NCI-H774 (cell line): ENCODE data around the gene NSMCE1.
"Not testable (repeated sequence)": the region's sequence is repeated elsewhere in the genome, so short reads cannot be mapped to it uniquely, and the experiment has no call there.

Experiments
- DNase-seq: peaks from one replicate; lab custom pipeline; 2025; lab: John Stamatoyannopoulos, UW

The NSMCE1 gene

DNA sequence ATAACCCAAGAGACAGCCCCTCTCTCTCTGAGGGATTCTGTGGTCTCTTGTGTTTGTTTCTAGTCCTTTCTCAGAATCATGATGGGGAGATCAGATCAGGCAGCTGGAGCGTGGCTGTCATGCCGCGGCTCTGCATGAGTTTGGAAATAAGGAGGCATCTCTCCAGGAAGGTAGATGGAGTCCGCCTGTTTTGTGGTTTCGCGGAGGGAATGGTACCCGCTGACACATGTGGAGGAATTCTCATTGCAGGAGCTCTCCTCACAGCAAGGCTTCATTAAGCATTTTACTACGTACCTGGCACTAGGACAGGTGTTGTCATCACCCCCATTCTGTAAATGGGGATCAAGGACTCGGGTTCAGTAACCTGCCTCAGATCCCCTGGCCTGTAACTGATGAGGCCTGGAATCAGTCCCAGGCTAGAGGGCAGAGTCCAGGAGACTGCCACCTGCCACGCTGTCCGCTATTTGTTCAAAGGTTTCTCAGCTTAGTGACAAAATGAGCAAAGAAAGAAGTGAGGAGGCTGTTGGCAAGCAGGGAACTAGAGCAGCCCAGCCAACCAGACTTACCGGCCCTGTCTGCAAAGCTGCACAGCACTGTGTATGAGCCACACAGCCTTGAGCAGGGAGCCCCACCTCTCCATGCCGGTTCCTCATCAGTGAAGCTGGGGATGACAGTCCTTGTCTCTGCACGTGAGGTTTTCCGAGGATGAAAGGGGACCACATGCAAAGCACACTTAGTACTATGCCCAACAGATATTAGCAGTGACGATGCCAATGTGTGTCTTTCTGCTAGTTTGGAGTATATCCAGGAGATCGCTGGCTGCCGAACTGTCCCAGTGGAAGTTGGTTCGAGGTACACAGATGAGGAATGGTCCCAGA is 54.2 kb downstream of the NSMCE1 start:
- no peak for DNase-seq

DNA sequence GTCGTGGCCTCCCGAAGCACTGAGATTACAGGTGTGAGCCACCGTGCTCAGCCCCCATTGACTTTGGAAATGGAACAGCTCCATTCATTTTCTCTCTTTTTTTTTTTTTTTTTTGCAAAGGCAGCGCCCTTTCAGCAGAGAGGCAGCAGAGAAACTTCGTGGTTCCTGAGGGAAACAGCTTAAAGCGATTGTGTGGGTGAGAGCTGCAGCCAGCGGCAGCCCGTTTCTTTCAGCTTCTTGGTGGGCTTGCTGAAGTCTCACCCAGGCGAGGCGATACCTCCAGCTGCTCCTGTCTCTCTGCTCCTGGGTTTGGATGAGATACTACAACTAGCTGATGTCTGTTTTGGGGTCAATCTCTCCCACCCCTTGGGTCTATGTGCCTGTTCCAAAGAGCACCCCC is 57.5 kb downstream of the NSMCE1 start:
- DNase-seq: no peak

DNA sequence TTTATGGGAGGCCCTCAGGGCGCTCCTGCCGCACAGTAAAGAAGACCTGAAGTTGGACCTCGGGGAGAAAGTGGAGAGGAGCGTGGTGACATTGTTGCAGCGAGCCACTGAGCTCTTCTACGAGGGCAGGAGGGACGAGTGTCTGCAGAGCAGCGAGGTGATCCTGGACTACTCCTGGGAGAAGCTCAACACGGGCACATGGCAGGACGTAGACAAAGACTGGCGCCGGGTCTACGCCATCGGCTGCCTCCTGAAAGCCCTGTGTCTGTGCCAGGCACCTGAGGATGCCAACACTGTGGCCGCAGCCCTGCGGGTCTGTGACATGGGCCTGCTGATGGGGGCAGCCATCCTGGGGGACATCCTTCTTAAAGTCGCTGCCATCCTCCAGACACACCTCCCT is 58.4 kb downstream of the NSMCE1 start:
- DNase-seq: no peak

DNA sequence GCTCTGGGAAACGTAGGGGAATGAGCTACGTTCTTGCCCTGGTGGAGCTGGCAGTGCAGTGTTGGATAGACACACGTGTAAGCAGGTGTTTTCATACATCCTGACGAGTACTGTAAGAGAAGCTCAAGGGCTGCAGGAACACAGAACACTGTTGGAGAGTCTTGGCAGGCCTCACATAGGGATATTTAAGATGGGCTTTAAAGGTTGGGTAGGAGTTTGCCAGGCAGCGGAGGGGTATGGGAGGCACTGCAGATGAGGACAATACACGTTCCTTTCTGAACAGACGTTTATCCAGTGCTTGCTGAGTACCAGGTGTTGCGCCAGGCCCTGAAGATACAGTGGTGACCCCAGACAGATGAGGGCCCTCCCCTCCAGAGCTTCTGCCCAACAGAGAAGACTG is 59.0 kb downstream of the NSMCE1 start:
- DNase-seq: no peak

DNA sequence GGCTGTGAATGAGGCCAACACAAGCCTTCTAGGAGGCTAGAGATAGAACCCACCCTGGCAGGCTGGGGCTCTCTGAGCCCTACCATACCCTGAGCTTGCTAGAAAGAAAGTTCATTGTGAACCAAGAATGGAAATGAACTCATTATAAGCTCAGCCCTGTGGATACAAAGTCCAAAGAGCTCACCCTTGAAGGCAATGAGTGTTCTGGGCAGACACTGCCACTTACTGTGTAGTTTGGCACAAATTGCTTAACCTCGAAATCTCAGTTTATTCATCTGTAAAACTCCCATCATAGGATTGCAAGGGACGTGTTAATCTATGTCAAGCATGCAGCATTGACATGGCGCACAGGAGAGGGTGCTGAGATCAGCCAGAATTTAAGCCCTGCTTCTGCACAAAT is 59.8 kb downstream of the NSMCE1 start:
- no peak for DNase-seq

DNA sequence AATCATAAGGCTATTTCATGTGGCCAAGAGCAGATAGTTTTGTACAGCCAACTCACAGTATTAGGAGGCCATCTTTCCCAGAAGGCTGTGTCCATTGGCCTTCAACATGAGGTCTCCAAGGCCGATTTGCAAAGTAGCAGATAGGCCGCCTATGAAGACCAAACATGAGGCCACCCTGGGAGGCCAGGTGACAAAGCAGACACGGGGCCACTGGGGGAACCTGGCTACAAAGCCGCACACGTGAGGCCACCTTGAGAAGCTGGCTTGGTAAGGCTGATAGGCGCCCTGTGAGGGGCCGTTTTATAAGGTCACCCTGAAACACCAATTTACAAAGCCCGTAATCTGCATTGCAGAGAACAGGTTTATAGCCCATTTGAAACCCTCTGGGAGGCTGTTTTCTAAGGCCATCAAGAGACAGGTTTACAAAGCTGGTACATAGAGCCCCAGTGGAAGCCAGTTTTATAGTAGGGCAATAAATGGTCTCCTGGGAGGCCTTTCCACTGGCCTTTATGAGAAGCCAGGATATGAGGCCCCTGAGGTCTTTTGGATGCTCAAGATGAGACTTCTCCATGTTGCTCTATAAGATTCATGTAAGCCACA is 60.4 kb downstream of the NSMCE1 start:
- no peak for DNase-seq

DNA sequence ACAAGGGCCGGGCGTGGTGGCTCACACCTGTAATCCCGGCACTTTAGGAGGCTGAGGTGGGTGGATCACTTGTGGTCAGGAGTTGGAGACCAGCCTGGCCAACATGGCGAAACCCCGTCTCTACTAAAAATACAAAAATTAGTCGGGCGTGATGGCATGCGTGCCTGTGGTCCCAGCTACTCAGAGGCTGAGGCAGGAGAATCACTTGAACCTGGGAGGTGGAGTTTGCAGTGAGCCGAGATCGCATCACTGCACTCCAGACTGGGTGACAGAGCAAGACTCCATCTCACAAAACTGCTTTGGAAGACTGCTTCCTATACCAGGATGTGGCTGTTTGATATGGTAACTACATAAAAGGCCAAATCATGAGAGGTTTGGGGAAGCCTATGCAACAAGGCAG is 61.5 kb downstream of the NSMCE1 start:
- DNase-seq: not testable (repeated sequence)

DNA sequence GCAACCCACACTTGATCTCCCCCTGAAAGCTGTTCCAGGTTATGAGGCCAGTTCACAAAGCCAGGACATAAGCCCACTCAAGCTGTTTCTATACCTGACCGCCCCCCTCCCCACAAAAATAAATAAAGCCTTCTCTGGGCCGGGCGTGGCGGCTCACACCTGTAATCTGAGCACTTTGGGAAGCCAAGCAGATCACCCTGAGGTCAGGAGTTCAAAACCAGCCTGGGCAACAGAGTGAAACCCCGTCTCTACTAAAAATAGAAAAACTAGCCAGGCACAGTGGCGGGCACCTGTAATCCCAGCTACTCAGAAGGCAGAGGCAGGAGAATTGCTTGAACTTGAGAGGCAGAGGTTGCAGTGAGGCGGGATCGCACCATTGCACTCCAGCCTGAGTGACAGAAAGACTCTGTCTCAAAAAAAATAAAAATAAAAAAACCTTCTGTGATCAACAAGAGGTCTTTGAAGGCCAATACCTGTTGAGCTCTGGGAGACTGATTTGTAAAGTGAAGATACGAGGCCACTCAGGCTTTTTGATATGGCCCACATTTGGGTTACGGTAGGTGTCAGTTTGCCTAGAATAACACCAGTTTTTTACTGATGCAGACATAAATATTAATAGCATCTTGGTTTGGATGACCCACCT is 63.0 kb downstream of the NSMCE1 start:
- DNase-seq: no peak

DNA sequence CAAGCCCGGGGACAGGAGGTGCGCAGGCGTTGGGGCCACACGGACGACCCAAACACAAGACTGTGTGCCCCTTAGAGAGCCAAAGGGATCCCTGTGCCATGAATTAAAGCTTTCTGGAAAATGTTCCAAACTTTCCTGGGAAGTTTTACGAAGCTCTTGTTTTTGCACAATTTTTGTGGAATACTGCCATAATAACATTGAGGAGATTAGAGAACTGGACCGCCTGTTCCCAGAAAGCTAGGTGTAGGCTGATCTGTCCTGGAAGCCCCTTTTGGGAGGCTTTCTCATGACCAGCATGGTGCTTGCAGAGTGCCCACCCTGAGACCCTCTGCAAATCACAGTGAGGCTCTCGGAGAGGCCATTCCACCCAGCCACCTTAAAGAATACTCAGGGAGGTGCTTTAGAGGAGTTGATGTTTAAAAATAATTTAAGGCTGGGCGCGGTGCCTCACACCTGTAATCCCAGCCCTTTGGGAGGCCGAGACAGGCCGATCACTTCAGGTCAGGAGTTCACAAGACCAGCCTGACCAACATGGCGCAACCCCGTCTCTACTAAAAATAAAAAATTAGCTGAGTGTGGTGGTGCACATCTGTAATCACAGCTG is 64.2 kb downstream of the NSMCE1 start:
- DNase-seq: no peak

DNA sequence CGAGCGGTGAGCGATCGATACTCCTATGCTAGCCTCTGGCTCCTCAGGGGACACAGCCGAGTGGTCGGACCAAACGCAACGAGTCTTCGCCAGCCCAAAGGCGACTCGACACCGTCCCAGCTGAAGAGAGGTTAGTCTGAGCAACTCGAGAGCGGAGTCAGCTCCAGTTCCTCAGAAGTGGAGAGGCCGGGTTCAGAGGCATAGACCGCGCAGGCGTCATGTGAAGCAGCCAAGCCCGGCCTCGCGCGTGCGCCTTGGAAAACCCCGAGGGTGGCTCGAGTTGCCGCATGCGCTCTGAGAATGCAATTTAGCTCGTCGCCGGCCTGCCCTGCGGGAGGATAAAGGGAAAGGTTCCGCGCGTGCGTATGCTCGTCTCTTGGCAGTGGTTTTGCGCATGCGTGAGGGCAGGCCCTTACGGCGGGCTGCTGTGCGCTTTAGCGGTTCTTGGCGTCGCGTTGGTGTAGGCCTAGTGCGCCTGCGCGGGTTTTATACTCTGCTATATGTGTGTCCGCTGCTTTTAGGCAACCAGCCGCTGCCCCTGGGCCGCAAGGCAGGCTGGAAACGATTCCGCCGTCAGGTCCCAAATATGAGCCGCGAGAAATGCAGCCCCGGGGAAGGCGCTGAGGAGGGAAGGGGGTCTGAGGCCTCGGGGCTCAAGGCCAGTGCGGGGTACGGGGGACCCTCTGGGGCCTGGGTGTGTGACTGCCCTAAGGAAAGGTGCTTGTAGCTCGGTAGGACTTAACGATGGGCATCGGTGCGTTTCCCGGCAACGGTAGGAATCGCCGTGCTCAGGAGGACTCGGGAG is 64.9 kb downstream of the NSMCE1 start, which contains the start of gene KDM8:
Gene KDM8 (plus strand): TSS at position 20 of the 805 bp plus-strand sequence. CDS start 6,598 bp downstream, outside the sequence.
- DNase-seq: peak; percentile 98

DNA sequence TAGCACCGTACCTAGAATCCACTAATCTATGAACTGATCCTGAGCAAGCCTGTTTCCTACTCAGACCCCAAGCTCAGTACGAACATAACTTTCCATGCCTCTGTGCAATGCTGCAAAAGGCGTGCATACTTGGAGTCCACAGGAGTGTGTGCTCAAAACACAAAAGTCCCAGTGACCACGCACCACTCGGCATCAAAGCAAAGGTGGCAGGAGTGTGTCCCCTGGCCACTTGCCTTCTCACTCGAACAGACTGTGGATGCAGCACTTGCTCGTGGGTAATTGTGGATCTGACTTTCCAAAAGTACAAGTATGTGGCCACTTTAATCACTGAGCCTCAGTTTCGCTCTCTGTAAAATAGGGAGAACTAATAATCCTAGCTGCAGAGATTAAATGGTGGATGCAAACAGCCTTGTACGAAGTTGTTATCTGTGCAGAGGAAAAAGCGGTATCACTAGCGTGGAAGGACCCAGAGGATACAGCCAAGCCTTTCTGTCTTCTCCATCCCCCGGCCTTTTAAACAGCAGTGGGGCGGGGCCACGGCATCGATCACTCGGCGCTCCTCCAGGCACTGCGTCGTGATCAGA is 65.6 kb downstream of the NSMCE1 start:
- peak; percentile 85 for DNase-seq

DNA sequence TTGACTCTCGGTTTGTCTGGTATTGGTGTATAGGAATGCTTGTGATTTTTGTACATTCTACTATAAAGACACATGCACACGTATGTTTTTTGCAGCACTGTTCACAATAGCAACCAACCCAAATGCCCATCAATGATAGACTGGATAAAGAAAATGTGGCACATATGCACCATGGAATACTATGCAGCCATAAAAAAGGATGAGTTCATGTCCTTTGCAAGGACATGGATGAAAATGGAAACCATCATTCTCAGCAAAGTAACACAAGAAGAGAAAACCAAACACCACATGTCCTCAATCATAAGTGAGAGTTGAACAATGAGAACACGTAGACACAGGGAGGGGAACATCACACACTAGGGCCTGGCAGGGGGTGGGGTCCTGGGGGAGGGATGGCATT is 67.7 kb downstream of the NSMCE1 start:
- not testable (repeated sequence) for DNase-seq

DNA sequence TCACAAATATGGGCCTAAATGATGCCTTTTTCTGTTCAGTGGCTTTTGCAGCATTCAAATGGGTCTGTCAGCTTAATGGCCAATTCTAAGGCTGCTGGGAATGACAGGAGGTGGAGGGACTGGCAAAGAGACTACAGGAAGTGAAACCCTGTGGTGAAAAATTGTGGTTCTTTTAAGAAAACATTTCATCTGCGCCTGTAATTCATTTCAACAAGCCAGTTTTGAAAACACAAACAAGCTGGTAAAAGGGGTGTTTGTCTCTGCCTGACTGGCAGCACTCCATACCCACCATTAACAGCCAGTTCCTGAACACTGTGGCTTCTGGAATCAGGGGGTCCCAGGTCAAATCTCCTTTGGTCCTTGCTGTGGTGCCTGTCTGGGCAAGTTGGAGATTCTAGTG is 68.8 kb downstream of the NSMCE1 start:
- no peak for DNase-seq

DNA sequence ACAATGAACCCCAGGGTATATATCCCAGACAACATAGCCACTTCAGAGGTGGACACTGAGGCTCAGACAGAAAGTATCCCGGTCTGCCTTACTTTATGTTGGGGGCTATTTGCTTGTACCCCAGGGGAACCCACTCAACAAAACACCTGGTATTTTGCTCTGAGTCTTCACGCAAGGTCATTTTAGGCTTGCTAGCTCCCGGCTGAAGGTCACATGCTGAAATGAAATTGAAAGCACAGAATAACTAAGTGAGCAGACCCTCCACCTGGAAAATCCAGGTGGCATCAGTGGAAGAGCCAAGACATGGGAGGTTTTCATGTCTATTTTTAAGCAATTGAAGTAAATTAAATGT is 69.4 kb downstream of the NSMCE1 start:
- no peak for DNase-seq

DNA sequence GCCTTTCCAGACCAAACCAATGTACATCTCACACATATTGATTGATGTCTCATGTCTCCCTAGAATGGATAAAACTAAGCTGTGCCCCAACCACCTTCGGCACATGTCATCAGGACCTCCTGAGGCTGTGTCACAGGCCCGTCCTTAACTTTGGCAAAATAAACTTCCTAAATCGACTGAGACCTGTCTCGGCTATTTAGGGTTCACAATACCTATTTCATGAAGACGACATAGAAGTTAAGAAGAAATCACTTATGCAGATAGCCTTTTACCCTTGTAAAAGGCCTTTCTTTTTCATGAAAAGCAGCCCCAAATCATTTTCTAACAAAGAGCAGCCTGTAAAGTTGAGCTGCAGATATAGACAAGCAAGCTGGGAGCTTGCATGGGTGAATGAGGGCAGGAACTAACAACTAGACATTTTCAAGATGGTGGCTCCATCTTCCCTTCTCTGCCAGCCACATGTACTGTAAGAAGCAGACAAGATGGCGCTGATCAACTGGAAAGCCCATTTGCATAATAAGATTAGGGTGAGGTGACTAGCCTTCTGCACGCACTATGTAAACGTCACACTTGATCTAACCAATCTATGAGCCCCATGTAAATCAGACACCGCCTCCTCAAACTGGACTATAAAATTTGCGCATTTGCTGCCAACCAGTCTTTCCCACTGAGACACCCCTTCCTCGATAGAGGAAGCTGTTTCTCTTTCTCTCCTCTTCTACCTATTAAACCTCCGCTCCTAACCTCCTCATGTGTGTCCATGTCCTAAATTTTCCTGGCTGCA is 69.9 kb downstream of the NSMCE1 start:
- DNase-seq: no peak

DNA sequence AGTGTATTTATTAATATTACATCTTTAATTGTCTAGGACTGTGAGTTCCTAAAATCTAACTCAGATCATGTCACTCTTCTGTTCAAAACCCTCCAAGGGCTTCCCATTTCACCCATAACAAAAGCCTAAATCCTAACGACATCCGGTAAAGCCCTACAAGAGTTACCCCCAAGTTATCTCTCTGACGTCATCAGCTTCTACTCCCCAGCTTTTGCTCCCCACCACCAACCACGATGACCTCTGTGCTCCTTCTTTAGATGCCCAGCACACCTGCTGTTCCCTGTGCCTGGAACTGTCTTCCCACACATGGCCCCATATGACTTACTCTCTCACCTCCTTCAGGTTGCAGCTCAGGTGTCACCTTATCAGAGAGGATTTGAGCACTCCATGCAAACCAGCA is 71.6 kb downstream of the NSMCE1 start:
- no peak for DNase-seq

DNA sequence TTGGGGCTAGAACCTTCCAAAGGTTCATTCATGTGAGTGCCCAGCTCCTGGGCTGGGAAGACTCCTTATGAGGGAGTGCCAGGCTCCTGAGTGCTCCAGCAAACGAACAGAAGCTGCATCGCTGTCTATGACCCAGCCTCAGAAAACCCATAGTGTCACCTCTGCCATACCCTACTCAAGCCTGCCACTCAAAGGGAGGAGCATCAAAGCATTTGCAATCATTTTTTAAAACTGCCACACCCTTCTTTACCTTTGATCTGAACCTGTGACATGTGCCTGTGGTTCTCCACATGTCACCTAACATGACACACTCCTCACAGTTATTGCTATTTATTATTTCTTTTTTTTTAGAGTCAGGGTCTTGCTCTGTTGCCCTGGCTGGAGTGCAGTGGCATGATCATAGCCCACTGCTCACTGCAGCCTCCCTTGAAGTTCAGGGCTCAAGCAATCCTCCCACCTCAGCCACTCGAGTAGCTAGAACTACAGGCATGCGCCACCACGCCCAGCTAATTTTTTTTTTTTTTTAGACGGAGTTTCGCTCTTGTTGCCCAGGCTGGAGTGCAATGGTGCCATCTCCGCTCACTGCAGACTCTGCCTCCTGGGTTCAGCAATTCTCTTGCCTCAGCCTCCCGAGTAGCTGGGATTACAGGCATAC is 72.5 kb downstream of the NSMCE1 start:
- no peak for DNase-seq

DNA sequence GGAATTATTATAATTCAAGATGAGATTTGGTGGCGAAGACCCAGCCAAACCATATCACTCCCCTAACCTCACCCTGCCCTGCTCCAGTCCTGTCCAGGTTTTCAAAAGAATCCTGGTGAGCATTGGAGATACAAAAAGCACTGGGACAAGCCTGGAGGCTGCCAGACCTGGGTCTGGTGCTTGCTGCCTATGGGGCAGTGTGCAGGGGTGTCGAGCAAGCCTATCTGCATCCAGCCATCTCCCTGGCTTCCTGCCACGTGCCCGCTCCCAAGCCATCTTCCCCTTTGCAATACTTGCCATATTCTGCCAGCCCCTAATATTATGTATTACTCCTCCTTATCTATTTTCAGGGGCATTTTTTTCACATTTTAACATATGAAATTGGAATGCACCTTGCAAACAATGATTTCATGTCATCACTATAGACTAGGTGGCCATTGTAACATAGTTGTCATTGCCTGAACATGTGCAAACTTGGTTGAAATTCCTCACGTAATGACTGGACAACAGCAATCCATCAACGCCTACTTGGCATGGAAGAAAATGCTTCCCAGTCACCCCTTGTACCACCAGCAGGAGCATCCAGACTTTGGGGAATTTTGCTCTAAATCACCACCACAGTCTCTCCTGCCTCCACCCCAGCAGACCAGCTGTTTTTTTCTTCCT is 73.4 kb downstream of the NSMCE1 start:
- DNase-seq: no peak

DNA sequence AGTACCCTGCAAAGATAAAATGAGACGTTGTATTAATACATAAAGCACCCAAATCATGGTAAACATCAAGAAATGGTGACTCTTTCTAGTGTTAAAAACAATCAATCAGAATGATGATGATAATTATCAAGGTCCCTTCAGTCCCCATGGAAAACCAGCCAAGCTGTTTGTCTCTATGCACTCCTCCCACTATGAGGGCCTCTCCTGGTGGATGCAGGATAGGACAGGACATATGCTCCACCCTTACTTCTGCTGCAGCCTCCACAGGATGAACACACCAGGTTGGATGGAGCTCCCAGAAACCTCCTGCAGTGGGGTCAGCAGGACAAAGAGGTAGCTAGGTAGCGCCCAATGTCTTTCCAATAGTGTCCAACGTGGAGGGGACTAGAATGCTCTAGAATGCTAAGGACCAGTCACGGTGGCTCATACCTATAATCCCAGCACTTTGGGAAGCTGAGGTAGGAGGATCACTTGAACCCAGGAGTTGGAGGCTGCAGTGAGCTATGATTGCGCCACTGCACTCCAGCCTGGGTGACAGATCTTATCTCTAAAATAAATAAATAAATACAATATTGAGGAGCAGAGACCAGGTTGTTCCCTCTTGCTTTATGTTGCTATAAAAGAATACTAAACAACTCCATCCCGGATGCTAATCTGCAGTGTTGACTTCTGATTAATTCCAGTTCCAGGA is 75.1 kb downstream of the NSMCE1 start:
- DNase-seq: no peak
